ENCODE measurements around the gene TEX29.

- TF ChIP-seq CTCF (IDR thresholded peaks at IDR 0.05; ENCODE audit: borderline replicate concordance, extremely low read depth, low read length, poor library complexity, severe bottlenecking) (no peak), EZH2 (IDR thresholded peaks at IDR 0.05; ENCODE audit: borderline replicate concordance, low read depth, low read length, severe bottlenecking) (no peak)
Observed at GRCh38 chr13:111392486-111392885, 72.0 kb downstream of the TEX29 start.
